GM21825 (cell line): ENCODE measurements around the gene SMIM9.

Source experiments
- ATAC-seq: cut with Tn5 transposase; IDR thresholded peaks from one replicate; pipeline ENCODE4 v1.9.1; 2021; ENCODE audit warnings: mild to moderate bottlenecking, moderate library complexity; ENCODE audit not compliant: unreplicated experiment

Gene SMIM9

GRCh38 chrX:154784149-154784995 is 50.1 kb downstream of the SMIM9 start:
- no peak for ATAC-seq

- ATAC-seq = no peak
Observed at GRCh38 chrX:154780968-154781367, 53.5 kb downstream of the SMIM9 start.

GRCh38 chrX:154779261-154779660 is 55.2 kb downstream of the SMIM9 start:
- no peak for ATAC-seq

GRCh38 chrX:154776753-154777152 is 57.7 kb downstream of the SMIM9 start:
- no peak for ATAC-seq

GRCh38 chrX:154775419-154776349 is 58.8 kb downstream of the SMIM9 start:
- no peak for ATAC-seq

GRCh38 chrX:154774622-154775021 is 59.8 kb downstream of the SMIM9 start:
- no peak for ATAC-seq
